Renal cortical epithelial cell (primary cell): ENCODE data around the gene GSN. TPM values are rescaled to one million over a fixed set of nuclear protein-coding genes. Genes with fewer than 3 reads are reported as not detected.

Experiments used
- DNase-seq: peaks from one replicate; pipeline ENCODE4 v3.0.0-alpha.2; 2011; ENCODE audit warnings: low read depth
- total RNA-seq: library from RNA; depleted of rRNA; stranded (reverse); fragments of >200 nt; gene quantifications from 2 replicates; pipeline ENCODE4 v1.2.3, GENCODE V29; 2014

GSN gene
- total RNA-seq, 1 donor from 2014 or later: 645 TPM

DNA sequence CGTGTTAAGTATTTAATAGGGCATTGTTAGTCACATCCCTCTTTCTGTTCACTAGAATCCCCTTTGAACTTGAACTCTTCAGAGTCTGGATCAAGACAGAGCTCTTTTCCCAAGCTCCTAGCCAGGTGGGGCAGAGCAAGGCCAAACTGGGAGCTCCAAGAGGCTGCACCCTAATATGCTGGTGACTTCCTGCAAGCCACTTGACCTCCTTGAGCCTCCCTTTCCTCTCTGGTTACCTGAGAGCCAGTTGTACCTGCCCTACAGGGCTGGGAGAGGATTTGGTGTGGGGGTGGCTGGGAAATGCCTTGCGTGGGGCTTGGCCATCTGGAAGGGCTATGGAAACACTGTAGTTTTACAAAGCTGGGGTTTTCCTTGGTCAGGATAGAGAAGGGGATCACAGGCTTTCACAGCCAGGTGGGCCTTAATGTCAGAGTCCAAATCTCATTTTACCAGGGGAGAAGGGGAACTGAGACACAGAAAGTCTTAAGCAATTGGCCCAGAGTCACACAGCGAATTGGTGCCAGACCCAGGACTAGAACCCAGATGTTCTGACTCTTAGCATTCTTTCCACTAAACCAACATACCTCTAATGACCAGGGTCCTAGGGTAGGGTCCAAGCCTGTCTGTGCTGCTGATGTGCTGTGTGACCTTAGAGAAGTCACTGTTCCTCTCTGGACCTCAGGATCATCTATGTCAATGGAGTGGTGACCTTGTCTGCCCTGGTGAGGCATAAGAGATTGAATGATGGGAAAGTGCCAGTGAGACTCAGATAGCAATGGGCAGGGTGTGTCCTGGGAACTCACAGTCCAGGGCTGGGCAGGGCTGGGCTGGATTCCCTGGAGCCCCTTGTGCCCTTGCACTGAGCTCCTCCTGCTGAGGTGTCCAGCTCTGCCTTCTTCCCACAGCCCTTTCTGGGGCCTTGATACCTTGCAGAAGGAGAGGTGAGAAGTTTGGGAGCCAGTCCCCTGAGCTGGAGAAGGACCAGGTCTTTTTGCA is 35.8 kb downstream of the GSN start:
- DNase-seq: no peak

DNA sequence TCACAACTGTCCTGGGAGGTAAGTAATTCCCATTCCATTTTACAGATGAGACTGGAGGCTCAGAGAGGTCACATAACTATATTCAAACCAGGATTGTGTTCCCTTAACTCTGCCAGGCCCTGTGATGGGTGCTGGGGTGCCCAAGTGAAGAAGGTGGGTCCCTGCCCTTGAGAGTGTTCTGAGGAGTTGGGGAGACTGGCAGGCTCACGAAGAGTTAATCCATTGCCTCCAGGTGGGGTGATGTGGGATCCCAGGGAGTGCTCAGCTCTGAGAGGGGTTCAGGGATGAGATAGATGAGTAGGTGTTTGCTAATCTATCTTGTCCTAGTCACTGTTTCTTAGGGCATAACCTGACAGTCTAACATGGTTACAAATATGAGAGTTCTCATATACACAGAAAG is 36.7 kb downstream of the GSN start:
- no peak for DNase-seq

DNA sequence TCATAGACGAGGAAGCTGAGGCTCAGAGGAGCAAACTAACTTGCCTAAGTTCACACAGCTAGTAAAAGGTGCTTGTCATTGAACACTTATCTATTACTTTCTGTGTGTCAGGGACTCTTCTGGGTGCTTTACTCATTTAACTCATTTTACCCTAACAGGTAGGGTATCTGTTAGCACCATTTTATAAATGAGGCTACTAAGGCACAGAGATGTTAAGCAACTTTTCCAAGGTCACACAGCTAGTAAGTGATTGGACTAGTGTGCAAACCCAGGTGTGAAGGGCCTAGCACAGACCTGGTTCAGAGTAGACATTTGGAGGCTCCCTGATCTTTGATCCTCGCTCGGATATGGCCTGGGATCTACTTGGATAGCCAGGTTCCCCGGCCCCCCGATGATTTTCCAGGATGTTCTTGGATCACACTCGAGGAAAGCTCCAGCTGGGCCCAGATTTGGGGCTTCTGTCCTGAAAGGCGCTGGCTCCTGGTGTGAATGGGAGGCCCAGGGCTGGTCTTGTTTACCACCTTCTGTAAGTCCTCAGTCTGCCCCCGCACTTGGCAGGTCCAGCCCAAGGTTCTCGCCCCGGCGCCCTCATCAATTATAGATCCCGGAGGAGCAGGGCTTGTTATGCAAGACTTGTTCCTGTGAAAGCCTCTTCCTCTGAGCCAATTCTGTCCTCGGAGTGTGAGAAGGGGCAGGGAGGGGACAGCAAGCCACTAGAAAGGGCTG is 37.5 kb downstream of the GSN start:
- DNase-seq: no peak

DNA sequence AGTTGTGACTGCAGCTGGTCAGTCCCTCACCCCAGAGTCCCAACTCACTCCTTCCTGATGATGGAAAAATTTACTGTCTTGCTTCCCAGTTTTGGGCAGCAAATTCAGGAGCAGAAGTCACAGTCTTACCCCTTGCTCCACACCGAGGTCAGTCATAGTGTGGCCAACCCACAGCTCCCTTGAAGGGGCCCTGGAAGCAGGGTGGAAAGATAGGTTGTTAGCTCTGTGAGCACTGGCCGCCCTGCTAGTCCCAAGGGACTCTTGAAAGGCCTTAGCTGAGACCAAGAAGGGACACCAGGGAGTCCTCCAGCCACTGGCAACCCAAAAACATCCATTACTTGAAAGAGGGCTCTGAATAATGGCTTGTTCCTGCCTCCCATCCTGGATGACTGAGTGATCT is 40.0 kb downstream of the GSN start:
- DNase-seq: no peak

DNA sequence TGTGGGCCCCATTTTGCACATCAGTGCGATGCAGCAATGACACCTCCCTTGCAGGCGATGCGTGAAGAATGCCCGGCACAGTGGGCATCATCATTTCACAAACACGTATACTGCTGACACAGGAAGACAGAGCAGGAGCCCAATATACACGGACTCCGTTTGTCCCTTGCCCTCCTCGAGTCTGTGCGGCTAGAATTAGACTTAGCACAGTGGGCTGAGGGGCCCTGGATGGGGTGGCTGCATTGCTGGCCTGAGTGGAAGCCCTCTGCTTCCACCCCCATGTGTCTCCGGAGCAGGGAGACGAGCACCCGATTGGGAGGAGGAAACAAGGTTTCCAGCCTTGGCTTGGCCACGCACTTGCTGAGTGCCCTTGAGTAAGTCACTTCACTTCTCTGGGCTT is 40.8 kb downstream of the GSN start:
- DNase-seq: no peak

DNA sequence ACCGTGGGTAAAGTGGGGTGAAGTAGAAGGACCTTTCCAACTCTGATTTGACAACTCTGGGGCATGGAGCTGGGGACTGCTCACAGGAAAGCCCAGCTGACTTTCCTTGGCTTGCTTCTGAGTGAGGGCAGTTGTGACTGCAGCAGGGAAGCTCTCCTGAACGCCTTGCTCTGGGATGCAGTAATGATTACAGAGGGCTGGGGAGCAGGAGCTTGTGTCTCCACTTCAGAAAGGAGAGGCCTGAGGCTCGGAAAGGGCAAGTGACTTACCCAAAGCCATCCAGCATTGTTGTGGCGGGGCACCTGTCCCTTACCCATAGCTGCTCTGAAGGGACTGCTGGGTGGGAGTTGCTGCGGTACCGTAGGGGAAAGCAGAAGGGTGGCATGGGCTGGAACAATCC is 41.2 kb downstream of the GSN start:
- DNase-seq: no peak

DNA sequence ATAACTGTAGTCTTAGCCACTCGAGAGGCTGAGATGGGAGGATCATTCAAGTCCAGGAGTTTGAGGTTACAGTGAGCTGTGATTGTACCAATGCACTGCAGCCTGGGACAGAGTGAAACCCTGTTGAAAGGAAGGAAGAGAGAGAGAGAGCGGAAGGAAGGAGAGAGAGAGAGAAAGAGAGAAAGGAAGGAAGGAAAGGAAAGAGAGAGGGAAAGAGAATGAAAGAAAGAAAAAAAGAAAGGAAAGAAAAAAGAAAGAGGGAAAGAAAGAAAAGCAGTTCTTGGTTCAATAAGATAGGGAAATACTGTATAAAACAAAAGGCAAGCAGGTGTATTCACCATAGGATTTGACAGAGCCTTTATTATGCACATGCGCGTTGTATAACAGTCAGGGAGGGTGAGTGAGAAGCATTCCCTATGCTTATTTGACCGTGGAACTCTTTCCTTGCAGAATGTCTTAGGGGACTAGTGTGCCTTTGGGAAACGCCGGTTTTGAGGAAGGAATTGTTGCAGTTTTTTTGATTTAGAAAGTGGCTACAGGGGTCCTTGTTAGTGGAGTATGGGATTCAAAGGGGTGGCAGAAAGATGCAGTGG is 42.0 kb downstream of the GSN start:
- DNase-seq: no peak

DNA sequence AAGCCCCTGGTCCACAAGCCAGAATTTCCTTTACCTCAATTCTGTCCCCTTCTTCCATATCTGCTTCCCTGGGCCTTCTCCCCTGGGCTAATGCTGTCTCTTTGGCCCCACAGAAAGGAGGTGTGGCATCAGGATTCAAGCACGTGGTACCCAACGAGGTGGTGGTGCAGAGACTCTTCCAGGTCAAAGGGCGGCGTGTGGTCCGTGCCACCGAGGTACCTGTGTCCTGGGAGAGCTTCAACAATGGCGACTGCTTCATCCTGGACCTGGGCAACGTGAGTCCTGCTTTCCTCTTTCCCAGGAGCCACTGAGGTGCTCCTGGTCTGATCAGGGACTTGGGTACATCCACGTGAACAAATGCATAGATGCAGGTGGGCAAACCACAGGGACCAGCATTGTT is 42.6 kb downstream of the GSN start:
- no peak for DNase-seq

DNA sequence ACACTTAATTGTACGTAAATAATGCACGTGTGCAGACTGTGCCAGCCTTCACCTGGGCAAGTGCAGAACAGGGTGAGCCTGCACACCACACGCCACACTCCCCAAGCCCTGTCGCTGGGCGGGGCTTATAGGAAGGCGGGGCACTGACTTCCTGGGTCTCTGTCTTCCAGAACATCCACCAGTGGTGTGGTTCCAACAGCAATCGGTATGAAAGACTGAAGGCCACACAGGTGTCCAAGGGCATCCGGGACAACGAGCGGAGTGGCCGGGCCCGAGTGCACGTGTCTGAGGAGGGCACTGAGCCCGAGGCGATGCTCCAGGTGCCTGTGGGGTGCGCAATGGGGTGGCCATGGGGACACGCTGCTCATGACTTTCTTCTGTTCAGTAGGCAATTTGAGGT is 44.2 kb downstream of the GSN start:
- DNase-seq: no peak

DNA sequence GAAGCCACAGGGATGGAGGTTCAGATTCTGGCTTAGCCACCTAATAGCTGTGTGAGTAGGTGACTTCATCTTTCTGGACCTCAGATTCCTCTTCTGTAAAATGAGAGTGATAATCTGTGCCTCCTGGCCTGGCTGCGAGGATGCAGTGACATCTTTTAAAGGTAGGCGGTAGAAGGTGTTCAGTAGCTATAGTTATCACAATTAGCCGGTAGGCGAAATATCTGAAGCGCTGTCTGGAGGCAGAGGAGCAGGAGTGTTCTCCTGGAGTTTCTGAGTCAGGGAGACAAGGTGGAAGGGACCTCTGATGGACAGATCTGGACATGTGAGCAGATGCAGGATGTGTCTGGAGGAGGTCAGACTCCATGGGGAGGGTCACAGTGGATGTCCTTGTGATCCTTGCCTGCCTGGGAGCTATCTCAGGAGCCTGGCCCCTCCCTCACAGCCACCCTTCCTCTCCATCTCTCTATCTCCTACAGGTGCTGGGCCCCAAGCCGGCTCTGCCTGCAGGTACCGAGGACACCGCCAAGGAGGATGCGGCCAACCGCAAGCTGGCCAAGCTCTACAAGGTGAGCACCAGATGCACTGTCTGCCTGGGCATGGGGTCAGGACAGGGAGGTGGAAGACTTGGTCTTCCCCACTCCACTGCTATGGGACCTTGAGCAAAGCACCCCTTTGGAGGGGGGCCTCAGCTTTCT is 45.6 kb downstream of the GSN start:
- no peak for DNase-seq

DNA sequence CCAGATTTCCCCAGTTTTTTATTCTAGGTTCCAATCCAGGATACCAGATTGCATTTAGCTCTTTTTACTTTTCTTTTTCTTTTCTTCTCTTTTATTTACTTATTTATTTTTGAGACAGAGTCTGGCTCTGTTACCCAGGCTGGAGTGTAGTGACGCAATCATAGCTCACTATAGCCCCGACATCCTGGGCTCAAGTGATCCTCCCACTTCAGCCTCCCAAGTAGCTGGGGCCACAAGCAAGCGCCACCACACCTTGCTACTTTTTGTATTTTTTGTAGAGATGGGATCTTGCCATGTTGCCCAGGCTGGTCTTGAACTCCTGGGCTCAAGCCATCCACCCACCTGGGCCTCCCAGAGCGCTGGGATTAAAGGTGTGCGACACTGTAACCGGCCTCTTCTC is 48.4 kb downstream of the GSN start:
- no peak for DNase-seq

DNA sequence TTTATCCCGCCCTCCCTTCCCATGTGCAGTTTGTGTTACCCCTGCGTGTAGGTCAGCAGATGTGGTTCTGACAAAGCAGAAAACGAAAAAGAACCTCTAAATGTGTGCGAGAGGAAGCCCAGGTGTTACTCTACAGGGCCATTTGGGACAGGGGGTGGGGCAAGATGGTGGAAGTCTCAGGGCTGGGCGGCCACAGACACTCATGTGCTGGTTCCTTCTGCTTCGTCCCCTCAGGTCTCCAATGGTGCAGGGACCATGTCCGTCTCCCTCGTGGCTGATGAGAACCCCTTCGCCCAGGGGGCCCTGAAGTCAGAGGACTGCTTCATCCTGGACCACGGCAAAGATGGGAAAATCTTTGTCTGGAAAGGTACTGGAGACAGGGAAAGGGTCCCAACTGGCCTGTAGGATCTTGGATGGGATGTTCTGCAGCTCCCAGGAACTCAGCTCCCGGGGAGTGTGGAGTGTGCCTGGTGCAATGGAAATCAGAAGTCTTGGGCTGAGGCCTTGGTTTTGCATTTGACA is 49.0 kb downstream of the GSN start:
- DNase-seq: no peak

DNA sequence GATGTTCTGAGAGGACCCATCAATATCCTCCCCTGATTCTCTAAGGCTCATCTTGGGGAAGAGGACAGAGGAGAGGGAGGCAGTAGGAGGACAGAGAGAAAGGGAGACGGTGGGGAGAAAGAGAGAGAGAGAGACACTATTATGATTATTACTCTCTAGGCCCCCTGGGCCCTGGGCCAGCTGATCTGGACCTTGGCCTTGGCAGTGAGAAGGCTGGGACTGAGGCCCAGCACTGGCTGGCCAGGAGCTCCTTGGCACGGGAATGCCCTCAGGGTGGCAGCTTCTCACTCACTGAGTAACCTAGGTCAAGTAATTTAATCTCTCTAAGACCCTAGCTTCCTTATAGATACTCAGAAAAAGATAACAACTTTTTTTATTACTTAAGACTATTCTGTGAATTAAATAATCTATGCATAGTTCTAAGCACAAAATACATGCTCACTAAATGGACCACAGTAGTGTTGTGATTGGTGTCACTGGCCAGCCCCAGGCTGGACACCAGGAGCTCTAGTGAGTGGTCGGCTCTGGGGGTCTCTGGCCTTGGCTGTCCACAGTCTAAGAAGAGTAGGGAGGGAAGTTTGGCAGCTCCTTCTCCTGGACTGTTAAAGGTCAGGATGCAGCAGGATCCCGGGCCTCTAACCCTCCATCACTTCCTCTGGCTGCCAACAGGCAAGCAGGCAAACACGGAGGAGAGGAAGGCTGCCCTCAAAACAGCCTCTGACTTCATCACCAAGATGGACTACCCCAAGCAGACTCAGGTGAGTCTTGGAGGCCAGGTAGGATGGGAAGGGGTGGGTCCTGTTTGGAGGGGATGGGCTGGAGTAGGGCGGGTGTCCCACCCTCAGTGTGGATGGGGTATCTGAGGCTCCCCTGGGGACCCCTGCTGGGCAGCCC is 50.0 kb downstream of the GSN start:
- no peak for DNase-seq

DNA sequence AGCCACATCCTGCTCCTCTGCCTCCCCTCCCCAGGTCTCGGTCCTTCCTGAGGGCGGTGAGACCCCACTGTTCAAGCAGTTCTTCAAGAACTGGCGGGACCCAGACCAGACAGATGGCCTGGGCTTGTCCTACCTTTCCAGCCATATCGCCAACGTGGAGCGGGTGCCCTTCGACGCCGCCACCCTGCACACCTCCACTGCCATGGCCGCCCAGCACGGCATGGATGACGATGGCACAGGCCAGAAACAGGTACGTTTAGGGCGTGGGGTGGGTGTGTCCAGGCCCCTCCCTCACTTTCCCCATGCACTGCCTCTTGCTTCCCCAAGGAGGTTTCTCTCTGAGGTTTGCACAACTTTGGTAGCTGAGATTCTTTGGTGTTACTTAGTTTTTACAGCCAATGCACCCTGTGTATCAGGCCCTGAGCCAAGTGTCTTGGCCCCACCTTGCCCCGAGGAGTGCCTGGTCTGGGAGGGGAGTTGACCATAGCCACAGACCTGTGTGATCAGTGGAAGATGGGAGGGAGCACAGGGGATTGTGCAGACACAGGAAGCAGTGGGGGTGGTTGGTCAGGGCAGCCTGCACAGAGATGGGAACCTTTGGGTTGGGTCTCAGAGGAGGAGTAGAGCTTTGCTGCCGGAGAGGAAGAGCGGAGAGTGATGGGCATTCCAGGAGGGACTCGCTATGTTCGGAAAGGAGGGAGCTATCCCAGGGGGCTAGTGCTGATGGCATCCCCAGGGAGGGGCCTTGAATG is 50.8 kb downstream of the GSN start:
- DNase-seq: no peak

DNA sequence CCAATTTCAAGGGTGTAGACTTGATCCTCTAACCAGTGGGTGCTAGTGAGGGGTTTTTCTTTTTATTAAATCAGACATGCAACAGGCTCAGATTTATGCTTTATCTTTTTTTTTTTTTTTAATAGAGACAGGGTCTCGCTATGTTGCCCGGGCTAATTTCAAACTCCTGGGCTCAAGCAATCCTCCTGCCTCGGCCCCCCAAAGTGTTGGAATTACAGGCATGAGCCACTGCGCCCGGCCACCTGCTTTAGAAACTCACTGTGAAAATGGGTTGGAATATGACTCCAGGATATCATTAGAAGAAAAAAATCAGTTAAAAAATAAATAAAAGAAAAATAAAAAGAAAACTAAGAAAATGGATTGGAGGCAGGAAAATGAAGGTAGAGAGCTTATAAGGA is 51.4 kb downstream of the GSN start:
- no peak for DNase-seq

DNA sequence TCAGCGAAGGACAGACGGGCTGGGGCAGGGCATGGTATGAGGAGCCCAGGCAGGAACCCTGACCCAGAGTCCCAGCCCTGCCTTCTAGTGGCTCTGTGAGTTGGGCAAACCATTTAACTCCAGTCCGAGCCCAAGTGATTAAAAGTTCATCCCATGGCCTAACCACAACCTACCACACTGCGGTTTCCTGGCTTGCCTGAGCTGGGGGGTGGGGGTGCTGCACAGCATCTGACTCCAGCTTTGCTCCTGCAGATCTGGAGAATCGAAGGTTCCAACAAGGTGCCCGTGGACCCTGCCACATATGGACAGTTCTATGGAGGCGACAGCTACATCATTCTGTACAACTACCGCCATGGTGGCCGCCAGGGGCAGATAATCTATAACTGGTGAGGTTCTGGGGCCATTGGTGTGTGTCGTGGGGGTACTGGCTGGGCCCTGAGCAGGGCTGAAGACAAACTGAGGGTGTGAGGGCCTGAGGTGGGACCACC is 53.1 kb downstream of the GSN start:
- no peak for DNase-seq

DNA sequence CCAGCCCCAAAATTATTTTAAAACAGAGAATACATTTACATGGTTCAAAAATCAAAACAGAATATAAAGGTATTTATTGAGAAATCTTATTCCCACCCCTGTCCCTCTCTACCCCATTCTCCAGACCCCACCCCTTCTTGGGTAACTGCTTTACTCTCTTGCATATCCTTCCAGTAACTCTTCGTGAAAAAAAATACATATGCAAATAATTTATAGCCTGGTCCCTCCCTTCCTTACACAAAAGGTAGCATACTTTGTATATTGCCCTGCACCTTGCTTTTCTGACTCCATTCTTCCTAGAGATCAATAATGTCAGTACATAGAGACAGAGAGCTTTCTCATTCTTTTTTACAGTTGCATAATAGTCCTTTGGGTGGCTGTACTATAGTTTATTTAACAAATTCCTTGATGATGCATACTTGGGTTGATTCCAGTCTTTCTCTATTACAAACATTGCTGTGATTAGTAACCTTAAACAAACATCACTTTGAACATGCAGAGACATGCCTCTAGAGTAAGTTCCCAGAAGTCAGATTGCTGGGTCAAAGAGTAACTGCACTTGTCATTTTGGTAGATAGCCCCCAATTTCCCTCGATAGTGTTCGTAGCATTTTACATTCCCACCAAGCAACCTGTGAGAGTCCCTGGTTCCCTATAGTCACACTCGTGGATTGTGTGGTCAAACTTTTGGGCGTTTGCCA is 54.2 kb downstream of the GSN start:
- peak; percentile 97 for DNase-seq

DNA sequence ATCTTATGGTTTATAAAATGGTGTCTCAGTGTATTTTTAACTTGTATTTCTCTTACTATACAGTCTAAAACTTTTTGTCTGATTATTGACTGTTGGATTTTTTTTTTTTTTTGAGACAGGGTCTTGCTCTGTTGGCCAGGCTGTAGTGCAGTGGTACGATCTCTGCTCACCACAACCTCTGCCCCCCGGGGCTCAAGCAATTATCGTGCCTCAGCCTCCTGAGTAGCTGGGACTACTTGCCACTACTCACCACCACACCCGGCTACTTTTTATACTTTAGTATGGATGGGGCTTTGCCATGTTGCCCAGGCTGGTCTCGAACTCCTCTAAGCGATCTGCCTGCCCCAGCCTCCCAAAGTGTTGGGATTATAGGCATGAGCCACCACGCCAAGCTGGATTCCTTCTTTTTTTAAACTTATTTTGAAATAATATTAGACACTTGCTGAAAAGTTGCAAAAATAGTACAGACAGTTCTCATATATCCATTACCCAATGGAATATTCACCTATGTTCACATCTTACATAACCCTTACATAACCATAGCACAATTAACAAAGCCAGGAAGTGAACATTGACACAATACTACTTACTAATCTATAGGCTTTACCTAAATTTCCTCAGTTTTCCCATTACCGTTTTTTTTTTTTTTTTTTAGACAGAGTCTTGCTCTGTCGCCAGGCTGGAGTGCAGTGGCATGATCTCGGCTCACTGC is 54.9 kb downstream of the GSN start:
- no peak for DNase-seq
